Stimulated activated naive CD8-positive, alpha-beta T cell treated with anti-CD3 and anti-CD28 coated beads, Interleukin-15, Interleukin-2, amounts not matched to agents 100 ng/mL and 50 ng/mL, for 24 hours (primary cell): ENCODE results near the gene DDI1.

ENCODE experiments used
- H3K27ac Mint-ChIP-seq: one replicate; pipeline ENCODE4 v1.8.0; 2021; ENCODE audit warnings: mild to moderate bottlenecking, mixed read lengths
- H3K27me3 Mint-ChIP-seq: one replicate; pipeline ENCODE4 v1.8.0; 2021; ENCODE audit warnings: mixed read lengths
- H3K36me3 Mint-ChIP-seq: one replicate; pipeline ENCODE4 v1.8.0; 2021; ENCODE audit warnings: low read depth, mixed read lengths
- H3K4me1 Mint-ChIP-seq: one replicate; pipeline ENCODE4 v1.8.0; 2021; ENCODE audit warnings: low read depth, mixed read lengths
- H3K4me3 Mint-ChIP-seq: one replicate; pipeline ENCODE4 v1.8.0; 2021; ENCODE audit warnings: mild to moderate bottlenecking, mixed read lengths
- H3K9me3 Mint-ChIP-seq: one replicate; pipeline ENCODE4 v1.8.0; 2021; ENCODE audit warnings: mixed read lengths

DDI1 gene

GRCh38 chr11:104078995-104079394, 42.6 kb downstream of the DDI1 start:
- H3K4me3 Mint-ChIP-seq = no peak overlapping the region
- no peaks in the 10 kb centered on the region for H3K36me3 Mint-ChIP-seq
- H3K9me3 Mint-ChIP-seq = no peaks in the 10 kb centered on the region
- no peaks in the 10 kb centered on the region for H3K27me3 Mint-ChIP-seq
- H3K27ac Mint-ChIP-seq = no peak overlapping the region
- no peaks in the 10 kb centered on the region for H3K4me1 Mint-ChIP-seq

GRCh38 chr11:104086621-104087020, 50.2 kb downstream of the DDI1 start:
- Mint-ChIP-seq H3K27ac (no peak overlapping the region), H3K4me3 (no peak overlapping the region), H3K36me3 (no peaks in the 10 kb centered on the region), H3K27me3 (no peaks in the 10 kb centered on the region), H3K4me1 (no peaks in the 10 kb centered on the region), H3K9me3 (no peaks in the 10 kb centered on the region)
